NCI-H446 treated with DMSO at 0.1 percent for 48 hours (cell line): ENCODE data around the gene RAD51B.

ENCODE experiments used
- DNase-seq: peaks from one replicate; lab custom pipeline; 2025; lab: John Stamatoyannopoulos, UW

The RAD51B gene

GRCh38 chr14:68365228-68365627 is 545.6 kb downstream of the RAD51B start:
- DNase-seq, result no peak

GRCh38 chr14:68366656-68367055 is 547.1 kb downstream of the RAD51B start:
- no peak for DNase-seq

DNA sequence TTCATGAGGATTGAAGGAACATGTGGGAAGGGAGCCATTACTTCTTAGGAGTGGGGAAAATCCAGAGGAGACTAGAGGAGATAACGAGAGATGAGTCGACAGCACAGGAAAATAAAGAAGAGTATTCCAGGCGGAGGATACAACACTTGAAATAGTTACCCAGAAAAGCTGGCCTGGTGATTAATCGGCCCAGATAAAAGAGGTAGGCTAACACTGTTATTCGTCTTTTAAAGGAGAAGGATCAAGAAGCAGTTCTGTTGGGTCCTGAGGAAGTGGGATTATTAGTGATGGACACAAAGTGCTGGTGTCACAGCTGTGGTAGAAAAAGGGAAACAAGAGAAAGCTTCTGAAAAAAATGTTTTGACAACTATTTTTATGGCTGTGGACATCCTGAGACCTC is 548.0 kb downstream of the RAD51B start:
- DNase-seq, result no peak

DNA sequence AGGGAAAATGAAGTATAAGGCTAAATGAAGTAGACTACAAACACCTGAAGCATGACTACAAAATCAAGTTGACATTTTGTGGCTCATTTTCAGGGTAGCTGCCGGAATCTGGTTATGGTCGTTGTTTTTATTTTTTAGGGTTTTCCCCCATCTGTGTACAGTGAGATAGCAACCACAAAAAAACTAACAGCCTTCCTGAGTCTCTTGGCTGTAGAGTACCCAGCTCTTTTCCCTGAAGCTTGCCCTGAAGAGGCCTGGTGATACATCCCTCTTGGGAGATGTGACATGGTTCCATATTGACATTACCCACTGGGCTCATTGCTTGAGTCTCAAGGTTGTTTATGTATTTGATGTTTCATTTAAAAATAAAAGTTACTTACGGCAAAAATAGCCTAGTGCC is 549.3 kb downstream of the RAD51B start:
- no peak for DNase-seq

DNA sequence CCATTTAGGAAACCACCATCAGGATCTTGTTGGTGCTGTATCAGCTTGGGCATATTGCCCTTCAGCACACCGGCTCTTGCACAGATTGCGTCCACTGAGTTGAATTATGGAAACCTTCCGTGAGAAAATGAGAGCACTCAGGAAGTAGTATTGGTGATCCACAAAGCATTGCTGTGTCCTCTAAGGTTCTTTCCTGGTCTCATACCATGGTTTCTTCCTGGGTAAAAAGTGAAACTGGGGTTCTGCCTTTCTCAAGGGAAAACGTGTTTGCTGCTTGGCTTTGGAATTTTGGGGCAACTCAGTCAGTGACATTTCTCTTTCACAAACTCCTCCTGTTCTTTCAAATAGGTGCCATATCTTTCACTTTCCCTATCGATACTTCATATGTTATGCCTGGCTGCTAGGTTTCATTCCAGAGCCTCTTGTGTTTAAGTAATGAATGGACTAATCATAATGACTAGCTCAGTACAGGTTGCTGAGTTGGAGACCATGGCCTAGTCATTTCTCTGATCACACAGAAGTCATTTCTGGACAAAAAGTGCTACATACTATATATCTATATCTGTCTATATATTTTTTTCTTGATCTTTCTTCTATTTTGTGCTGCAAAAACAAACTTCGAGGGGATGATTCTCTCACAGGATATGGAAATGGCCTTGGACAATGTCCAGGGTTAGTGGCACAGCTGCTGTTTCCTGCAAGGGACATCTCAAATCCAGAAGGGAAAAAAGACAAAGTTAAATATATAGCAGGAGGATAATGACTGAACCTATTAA is 549.9 kb downstream of the RAD51B start:
- no peak for DNase-seq

DNA sequence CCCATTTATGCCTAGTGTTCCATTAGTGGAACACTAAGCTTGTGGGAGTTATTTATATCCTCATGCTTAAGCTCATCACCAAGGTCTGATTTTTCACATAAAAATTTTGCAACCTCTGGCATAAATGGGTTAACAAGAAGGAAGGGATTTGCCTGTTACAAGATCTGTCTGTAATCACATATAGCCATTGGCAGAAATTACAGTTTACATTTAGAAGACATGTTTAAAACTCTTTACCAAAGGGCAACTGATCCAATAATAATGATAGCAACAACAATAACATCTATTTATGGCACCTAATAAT is 550.4 kb downstream of the RAD51B start:
- DNase-seq, result no peak

DNA sequence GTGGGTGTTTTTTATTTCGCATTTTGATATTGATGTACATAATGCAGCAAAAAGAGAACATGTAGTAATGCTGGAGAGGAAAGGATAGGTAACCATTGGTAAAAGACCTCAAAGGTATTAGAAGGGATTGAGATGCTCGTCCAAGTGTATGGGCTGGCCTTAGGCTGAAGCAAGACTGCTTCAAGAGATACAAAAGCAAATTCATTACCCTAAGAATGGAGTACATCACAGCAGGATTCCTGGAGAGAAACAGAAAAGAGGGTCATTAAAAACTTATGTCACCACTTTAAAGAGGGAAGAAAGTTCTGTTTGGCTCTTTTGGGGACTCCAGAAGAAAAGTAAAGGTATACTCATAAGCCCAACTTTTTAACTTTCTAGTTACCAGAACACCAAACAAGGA is 552.8 kb downstream of the RAD51B start:
- no peak for DNase-seq

DNA sequence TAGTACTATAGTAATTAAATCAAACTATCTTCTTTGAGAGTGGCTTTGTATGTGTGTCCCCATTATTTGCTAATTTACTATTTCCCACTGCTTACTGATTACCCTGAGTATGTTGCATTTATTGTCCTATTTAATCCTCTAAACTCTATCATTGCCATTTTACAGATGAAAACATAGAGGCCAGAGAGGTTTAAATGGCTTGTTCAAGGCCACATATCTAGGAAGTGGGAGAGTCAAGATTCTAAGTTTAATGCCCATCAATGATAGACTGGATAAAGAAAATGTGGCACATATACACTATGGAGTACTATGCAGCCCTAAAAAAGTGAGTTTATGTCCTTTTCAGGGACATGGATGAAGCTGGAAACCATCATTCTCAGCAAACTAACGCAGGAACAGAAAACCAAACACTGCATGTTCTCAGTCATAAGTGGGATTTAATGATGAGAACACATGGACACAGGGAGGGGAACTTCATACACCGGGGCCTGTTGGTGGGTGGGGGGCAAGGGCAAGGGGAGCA is 553.6 kb downstream of the RAD51B start:
- no peak for DNase-seq

GRCh38 chr14:68373847-68374444 is 554.4 kb downstream of the RAD51B start:
- DNase-seq, result no peak

DNA sequence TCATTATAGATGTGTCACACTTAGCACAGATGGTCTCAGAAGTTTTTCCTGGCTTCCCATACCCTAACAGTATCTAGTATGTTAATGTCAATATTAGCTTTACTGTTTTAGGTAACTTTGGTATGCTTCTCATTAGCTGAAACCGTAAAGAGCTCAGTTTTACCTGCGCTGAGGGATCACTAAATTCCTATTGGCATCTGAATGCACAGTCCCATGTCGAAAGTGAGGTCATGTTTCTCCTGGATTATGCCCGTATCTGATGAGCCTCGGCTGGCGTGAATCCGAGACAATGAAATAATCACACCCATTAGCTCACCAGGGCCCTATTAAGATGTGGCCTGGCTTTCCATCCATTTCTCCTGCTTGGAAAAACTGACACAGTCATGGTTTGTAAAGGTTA is 555.1 kb downstream of the RAD51B start:
- no peak for DNase-seq

DNA sequence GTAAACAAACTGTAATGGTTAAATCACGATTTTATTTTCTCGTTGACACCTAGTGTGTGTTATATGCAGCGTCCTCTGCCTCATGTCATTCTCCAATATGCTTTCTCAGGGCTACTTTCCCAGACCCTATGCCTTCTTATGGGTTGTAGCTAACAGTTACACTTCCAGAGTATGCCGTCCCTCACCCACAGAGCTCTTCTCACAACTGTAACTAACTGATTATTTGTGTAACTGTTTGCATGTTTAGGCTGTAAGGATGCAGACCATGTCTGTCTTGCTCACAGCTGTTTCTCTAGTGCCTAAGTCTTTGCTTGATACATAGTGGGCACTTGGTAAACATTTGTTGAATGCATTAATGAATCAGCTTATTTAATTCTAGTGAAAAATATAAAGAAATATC is 555.8 kb downstream of the RAD51B start:
- DNase-seq, result no peak

DNA sequence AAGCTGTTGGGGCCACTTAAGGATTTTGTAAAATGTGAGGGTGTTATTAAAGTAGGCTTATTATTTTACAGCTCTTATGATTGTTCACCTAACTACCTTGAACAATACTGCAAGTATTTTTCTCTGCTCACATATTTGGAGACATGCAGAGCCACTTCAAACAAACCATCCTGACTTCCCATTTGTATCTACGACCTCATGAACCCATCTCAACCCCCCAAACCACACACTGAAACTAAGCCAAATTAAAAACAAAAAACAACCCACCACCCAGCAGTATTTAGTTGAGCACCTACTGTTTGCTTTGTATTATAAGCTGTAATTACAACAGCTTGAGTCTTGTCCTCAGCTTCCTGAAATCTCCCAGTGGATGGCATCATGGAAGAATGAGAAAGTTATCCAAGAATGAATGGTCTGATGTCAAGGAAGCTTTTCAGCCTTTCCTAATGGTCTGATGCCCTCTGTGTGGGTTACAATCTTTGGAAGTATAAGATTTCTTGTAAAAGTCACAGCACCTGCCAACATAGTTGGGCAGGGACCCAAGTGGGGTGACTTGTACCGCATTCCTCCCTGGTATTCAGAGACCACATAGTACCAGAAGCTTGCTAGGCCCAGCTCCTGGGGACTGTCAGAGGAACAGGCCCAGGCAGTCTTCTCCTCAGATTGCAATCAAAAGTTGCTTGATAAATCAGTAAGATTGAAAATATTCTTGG is 556.6 kb downstream of the RAD51B start:
- no peak for DNase-seq

DNA sequence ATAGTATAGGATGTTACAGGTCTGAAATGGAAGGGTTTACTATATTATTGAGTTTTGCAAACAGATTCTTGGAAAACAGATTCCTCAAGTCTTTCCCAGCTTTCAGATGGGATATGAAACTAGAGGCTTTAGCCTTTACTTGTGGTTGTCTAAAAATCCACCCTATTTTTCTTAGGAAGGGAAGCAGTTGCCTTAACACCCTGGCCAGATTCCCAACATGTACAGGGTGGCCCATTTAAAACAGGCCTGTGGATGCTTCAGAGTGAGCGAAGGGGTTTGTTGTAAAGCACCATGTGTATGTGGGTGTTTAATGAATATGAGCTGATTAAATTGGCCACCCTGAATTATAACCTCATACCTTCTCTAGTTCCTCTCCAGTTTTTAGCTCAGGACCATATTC is 557.4 kb downstream of the RAD51B start:
- no peak for DNase-seq

- no peak for DNase-seq
Observed at GRCh38 chr14:68377459-68377858, 557.9 kb downstream of the RAD51B start.

- DNase-seq, result no peak
Observed at GRCh38 chr14:68379510-68380328, 560.1 kb downstream of the RAD51B start.

DNA sequence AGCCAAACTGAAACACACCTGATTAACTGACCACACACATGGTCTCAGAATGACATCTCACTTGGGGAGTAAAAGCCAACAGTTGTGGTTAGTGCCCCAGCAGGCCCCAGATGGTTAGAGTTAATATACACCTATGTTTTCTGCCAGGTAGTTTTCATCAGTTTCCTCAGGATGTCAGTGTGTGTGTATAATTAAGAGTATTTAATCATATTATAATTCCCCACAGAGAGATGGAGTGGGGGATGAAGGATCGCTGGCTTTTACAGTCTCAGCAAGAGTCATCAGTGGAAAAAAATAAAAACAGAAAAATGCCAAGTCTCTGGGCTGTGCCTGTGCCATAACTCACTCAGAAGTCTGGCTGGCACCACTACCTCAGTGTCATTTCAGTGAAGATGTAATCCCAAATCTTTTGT is 560.8 kb downstream of the RAD51B start:
- no peak for DNase-seq

DNA sequence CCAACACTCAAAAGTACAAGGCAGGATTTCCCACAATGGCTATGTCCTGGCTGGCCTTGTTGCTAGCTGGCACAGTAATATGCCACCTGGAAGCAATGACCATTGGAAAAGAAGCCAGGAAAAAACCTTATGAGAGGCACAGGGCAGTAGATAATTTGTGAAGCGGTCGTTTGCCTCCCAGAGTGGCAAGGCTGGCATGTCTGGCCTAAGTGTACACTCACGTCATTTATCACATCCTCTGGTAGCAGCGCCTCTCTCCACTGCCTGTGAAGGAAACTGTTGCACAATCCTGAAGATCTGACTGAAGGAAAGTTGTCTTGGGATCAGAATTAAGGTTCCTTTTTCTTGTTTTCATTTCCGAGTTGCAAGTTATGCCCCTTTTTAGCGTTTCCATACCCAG is 564.8 kb downstream of the RAD51B start:
- no peak for DNase-seq

DNA sequence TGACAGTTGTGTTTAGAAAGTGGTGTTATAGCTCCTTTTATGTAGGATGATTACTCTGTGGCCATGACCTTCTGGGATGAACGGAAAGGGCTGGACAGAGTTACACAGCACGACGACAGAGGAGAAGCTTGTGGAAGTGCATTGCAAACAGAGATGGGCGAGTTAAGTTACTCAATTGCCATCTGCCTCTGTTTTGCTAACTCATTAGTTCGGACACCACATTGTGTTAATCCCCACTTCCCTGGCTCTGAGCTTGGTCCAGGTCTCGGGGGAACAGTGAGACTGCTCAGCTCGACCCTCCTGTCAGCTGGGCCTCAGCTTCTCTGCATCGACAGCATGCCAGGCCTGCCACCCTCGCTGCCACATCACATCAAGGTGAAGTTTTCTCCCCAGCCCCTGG is 565.3 kb downstream of the RAD51B start:
- no peak for DNase-seq

DNA sequence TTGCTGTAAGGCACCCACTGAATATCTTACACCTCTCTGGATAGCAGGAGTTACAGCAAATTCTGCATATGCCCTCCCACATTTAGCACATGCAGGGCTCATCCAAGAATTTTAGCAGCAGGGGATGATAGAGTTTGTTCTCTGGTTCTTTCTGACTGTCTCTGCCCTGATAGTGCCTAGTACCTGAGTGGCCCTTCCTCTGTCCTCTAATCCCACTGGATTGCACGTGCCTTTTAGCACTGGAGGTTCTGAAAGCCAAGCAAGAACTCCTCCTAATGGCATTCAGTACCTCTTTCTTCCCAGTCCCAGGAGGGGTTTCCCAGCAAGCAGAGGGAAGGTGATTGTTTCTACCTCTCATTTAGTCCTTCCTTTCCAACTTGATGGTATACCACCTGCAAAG is 566.9 kb downstream of the RAD51B start:
- DNase-seq, result no peak

DNA sequence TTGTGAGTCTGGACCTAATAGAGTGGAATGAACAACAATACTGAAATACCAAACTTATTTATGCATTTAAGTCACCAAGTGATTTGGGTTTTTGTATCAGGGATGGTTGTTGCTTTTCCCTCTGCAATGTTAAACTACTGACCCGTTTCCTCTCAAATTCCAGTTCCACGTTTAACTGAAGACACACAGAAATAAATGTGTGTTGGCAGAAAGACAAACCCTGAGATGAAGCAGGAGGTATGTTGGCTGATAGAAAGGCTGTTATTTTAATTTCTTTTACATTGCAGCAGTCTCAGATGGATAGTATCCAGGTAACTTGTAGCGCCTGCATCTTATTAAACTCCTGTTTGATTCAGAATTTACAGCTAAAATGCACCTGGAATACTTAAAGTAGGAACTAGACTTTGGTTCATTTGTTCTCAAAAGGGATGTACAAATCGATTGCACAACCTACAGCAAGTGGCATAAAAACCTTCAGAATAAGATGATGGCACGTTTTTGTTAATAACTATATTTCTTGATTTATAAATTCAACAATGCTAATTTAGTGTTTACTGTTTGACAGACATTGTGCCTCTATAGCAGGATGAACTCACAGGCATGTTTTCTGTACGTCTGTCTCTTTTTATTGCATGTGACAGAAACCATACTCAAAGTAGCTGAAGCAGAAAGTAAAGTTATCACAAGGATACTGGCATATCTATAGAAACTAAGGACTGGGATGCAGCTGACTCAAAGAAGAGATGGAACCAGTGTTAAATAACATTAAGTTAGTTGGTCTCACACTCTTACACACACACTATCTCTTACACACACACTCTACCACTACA is 567.6 kb downstream of the RAD51B start:
- no peak for DNase-seq

DNA sequence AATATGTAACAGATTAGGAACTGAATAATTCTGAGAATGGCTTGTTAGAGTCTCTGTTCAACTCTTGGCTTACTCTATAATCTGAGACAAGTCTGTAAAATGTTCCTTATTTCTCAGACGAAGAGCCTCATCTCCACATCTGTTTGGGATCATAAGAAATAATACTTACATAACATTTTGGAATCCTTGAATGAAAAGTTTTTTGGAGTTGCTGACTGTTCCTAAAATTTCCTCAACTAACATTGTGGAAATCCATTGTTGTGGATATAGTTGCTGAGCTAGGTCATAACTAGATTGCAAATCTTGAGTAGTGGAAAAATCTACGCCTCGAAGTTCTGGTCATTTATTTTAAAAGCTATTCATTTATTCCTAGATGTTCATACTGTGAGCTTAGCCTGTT is 570.4 kb downstream of the RAD51B start:
- DNase-seq, result no peak

GRCh38 chr14:68390741-68391140 is 571.2 kb downstream of the RAD51B start:
- no peak for DNase-seq
